GM19099 (cell line): ENCODE data around the gene LRRC75A.

ENCODE experiments used
- POLR2A ChIP-seq: IDR thresholded peaks from 3 replicates; pipeline ENCODE4 v1.6.1; 2011; ENCODE audit warnings: low read depth; ENCODE audit not compliant: insufficient read length; ENCODE audit errors: extremely low read depth

LRRC75A gene

DNA sequence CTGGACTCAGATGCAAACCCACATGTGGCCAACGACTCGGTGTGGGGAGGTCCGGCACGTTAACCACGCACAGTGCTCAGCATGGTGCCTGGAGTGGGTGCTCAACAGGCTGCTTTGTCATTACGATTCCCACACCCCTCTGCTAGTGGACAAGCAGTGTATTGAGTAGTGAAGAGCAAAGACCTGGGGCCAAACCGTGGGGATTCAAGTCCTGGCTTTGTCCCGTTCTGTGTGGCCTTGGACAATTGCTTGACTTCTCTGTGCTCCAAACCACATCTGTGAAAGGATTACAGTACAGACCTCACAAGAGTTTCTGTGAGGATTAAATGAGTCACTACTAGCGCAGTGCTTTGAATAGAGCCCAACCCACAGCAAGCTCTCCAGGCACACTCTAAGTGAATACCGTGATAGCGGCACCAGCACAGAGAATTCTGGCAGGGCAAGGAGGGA lies 42.8 kb downstream of the LRRC75A start:
- no peak for TF ChIP-seq POLR2A

DNA sequence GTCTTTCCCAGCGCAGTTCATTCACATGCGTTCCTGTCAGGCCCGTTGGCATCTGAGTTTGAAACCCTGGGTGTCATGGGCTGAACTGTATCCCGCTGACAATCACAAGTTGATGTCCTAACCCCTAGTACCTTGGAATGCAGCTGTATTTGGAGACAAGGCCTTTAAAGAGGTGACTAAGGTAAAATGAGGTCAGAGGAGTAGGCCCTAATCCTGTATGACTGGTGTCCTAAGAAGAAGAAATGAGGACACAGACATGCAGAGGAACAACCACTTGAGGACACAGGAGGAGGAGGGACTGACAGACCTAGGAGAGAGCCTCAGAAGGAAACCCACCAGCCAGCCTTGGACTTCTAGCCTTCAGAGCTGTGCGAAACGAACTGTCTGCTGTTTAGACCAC lies 43.5 kb downstream of the LRRC75A start:
- no peak for TF ChIP-seq POLR2A

DNA sequence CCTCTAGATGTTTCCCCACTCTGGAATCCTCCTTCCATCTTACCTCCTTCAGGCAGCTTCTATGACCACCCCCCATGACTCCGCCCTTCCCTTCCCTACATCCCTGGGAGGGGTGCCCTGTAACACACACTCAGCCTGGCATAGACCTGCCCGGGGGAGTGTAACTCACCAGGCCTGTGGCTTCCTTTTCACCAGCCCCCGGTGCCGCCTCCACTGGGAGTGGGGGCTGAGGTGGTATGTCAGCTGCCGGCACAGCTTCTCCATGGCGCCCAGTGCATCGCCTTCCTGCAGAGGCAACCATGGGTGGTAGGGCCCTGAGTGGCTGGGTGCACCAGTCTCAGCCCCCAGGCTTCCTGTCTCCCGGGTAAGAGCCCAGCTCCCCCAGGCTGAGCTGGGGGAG lies 44.3 kb downstream of the LRRC75A start:
- no peak for TF ChIP-seq POLR2A

DNA sequence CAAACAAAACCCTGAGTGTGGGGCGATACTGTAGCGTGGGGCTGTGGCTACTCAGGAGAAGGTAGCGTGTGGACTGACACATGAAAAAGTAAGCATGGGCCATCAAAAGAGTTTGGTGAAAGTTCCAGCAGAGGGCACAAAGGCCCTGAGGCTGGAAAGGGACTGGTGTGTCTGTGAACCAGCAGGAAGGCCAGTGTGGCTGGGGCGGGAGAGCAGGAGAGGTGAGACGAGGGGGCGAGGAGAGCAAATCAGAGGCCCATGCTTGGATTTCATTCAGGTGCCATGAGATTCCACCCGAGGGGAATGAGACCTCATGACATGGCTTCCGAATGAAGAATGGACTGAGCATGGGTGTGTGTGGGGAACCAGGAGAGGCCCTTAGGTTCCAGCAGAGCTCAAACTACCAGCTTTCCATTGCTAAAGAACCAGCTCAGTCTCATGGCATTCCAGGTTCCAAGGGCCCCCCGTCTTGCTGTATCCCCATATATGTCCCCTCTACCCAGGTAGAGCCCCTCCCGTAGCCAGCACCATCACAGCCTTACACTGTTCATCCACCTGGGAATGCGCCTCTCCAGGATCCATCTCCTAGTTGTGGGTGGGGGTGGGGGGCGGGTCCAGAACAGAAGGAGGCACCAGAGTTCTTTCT lies 45.5 kb downstream of the LRRC75A start:
- TF ChIP-seq POLR2A, result no peak

DNA sequence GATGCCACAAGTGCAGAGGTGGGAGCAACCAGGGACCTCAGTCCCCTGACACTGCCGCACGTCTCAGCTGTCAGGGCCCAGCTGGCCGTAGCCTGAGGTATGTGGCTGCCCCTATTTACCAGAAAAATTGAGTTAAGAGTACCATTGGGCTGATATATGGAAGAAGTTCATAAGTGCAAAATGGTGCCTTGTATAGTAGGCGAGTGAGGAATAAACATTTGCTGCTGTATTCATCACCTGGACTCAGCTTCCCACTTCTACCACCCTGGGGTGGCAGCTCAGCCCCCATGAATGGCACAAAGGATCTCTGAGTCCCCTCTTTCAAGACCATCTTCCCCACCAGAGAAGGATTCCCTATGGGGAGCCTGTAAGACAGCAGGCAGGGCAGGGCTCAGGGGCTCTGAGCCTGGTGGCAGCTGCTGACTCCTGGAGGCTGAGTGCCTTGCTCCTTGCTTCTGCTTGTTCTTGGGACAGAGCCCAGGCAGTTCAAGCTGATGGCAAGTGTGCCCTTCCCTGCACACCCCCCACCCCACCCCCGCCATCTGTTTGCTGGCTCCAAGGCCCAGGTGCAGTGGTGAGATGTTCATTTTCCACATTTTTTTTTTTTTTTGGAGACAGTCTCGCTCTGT lies 47.6 kb downstream of the LRRC75A start:
- peak; percentile 6 for TF ChIP-seq POLR2A

DNA sequence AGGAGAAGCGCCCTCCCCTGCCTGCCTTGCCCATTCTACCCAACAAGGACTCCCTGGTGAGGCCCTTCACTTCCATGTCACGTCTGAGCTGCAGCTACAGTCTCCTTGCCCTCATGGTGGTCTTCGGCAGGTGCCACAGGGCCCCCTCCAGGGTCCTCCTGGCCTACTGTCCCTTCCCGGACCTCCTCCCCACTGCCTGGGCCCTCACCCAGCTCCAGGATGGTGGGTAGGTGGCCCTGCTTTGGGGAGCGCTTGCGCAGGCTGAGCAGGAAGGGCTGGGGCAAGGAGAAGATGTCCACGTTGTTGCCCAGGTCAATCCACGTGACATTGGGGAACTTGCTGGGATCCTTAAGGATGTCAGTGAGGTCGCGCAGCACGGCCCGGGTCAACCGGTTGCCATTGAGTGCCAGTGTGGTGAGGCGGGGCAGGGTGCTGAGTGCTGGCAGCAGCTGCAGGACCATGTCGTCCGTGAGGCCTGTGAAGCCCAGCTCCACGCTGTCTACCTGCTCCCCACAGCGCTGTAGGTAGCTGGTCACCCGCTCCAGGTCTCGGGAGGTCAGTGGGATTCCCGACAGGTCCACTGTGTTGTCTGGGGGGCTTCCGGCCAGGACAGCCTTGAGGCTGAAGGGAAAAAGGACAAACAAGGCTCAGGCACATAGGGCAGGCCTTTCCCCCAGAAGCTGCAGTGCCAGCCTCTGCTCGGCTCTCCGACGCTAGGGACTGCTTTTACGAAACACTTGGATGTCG lies 48.3 kb downstream of the LRRC75A start:
- TF ChIP-seq POLR2A, result peak; percentile 28

DNA sequence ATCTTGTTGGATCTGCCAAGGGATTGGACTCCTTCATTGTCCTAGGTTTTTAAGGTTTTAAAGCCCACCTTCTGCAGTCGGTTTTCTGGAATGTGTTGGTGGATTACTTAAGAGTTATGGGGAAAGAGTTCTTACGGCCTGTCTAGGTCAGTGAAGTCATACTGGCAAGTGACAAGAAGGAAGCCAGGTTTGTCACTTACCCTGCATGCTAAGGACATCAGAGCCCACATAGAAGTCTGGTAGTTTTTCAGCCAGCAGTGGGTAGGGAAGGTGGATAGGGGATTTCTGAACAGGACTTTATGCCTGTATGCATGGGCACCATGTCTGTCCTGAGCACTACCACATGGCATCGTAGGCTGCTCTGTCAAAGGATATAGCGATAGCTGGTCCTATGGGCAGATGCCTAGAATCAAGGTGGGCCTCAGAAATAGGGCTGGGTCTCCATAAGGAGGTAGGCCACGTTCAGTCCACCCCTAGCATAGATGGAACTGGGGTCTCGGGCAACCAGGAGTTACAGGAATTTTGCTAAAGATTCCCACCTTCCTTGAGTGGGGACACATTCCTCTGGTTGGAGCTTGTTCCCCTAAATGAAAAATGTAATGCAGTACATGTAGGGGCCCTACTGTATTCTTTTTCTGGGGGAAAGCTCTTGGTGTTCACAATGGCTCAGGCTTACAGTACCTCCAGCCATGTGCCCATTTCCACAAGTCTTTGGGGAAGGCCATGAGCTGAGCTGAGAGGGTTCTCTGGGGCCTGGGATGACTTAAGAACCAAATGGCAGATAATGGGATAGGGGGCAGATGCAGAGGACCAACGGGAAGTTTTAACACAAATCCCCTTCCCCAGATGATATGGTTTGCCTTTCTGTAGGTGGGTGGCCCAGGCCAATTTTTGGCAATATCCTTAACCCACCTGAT lies 49.1 kb downstream of the LRRC75A start:
- peak; percentile 47 for TF ChIP-seq POLR2A

DNA sequence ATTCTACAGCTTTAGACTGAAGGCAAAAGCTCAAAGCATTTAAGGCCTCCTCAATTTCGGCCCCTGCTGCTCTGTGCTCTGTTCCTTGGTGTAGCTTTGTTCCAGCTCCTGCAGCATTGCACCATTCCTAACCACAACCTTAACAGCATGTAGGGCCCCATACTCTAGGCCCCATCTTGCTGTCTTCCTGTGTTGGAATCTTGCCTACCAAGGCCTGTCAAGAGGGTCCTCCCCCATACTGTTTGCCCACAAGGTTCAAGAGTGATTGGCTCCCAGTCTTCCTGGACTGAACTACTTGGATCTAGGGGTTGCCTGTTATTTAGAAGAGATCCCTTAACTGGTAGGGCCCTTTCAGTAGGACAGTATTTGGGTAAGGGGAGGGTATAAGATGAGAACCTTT lies 49.9 kb downstream of the LRRC75A start:
- no peak for TF ChIP-seq POLR2A

DNA sequence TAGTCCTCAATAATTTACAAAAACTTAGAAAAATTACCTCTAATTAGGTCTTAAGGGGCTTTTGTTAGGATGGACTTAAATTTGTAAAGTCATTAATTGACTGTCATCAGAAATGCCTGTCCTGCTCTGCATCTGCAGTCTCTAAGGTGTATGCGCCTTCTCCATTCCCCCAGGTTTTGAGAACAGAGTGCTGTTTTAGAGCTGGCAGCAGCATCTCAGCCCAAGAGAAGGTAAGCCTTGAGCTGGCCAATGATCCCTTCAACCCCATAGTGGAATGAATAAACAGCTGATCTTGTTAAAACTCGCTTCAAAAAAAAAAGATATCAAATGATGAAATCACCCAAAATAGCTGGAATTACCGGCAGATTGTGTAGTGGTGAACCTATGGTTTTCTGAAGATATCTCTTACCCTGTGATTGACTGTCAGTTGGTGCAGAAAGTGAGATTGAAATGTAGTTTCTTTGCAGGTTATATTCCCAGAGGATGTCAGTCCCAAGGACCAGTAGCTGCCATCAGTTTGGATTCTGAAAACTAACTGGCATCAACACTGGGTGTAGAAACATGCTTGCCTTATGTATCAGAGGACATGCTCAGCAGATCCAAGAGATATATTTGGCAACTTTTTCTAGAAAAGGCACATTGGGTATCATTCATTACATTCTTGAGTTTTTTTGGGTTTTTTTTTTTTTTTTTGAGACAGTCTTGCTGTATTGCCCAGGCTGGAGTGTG lies 50.9 kb downstream of the LRRC75A start:
- no peak for TF ChIP-seq POLR2A

DNA sequence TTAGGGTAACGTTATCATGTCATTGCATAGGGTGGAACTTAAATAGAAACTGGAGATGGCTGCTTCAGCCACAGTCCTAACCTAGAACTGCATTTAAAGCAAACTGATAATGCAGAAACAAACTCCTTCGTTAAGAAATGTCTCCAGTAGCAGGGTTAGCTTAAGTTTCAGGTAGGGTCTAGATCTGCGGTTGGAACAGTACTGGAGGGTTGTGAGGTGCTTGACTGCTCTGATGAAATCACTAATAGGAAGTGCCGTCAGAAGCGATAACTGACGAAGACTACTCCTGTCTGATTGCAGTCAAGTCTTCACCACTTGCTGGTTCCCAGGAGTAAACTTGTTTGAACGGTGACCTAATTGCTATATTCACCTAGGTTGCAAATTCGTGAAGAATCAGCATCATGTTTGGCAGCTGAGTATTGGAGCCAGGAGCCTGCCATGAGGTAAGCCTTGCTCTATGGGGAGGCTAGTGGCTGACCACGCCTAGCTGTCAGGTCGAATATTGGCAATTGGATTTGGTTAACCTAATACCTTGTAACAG lies 52.1 kb downstream of the LRRC75A start:
- no peak for TF ChIP-seq POLR2A

DNA sequence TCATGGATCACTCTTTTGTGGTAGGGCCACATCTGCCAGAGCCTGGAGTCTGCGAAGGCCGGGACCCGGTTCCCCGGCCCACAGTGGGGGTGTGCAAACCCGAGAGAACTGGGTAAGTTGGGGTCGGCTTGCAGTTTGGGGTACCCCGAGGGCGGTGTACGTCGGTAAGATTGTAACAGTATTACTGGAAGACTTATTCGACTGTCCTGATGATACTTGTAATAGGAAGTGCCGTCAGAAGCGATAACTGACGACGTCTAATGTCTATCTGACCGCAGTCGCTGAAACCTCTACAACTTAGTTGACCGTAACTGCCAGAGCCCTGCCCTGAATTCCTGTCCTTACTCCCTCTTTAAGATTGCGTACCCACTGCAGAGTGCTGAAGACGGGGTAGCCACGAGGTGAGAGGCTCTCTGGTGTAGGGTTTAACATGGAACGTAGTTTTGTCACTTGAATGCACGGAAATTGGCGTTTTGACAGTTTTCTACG lies 52.6 kb downstream of the LRRC75A start:
- no peak for TF ChIP-seq POLR2A

DNA sequence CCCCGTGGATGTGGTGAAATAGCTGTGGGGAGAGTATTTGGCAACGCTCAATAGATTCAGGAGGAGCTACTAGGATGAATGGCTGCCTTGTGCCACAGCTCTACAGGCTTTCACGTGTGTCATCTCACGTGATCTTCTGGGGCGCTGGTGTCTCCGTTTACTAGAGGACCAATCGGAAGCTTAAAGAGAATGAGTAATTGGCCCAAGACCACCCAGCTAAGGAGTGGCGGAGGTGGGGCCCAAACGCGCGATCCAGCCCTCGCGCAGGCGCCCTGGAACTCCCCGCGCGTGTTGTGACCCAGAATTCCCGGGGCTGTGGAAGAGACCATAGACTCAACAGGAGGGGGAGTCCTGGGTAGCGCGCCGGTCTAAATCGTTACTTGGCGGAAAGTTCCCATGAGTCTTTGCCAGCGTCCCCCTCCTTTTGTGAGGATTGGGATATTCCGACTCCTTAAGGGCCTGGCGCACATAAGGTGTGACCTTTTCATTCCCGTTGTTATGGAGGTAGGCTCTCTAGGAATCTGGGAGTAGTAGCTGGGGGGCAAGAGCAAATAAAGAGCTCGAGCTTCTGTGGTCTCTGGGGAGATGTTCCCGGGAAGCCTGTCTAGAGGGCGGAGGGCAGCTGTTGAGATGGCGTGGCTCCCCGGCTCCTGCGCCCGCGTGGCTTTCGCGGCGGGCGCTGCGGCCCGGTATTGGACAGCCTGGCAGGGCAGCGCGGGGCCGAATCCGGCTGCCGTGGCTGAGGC lies 53.3 kb downstream of the LRRC75A start:
- peak; percentile 94 for TF ChIP-seq POLR2A

DNA sequence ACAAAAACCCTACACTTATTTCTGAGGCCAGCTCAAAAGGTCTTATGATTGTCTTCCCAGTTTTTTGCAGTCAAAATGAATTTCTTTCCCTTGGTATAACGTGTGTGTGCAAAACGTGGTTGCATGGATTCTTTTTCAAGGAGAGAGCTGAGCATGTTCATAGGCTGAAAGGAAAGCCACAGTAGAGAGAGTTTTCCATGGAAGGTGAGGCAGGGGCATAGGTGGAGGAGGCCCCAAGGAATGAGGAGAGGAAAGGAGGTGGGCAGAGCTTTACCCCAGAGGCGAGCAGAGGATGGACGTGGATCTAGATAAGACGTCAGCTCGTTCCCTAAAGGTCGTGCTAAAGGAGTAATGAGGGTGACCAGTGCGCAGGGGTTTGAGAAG lies 53.8 kb downstream of the LRRC75A start:
- TF ChIP-seq POLR2A, result no peak
